ENCODE results near the gene NOX4. TPM values are rescaled to one million over a fixed set of nuclear protein-coding genes. Genes with fewer than 3 reads are reported as not detected.

Gene NOX4
- polyA plus RNA-seq (2013, experiment 1 of 2): 1.5 TPM
- 2.0 TPM for polyA plus RNA-seq (2013, experiment 2 of 2)

DNA sequence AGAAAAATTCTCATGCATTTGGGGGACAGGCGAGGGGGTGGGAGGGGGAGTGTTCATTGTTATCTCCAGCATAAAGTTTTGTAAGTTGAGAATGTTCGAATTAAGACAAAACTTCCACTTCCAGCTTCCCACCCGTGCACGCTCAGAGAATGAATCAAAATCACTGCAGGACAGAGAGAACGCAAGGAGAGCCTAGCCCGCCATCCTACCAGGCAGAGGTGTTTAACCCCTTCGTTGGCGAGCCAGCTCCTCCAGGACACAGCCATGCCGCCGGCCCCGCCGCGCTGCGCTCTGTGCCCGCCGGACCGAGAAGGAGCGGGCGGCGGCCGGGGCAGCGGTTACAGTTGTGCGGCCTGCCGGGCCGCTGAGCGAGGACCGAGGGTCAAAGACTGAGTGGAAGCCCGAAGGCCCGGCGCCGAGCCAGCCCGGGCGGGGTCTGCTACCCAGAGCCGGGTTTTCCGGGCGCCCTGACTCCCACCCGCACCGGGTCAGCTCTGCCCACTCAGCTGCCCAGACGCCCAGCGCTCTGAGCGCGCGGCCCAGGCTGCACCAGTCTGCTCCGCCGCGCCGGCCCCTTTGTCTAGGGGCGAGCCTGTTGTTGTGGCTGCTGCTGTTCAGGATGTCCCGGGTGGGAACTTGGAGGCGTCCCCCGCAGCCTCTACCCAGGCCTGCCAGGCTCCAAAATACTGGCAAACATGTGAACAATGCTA, at the start of gene NOX4:
TSS of gene NOX4 (minus strand) at position 395 of the 710 bp plus-strand sequence. CDS start at position 266, 129 bp downstream.
- H3K14ac ChIP-seq (ENCODE audit: low read length): peak within 1 kb of the TSS; percentile 63
- peak within 1 kb of the TSS; percentile 93 for H2AFZ ChIP-seq (ENCODE audit: low read length)
- peak within 1 kb of the TSS; percentile 96 for H3K18ac ChIP-seq (ENCODE audit: low read length)
- peak within 1 kb of the TSS; percentile 65 to 77 for H3K4me3 ChIP-seq (ENCODE audit: low read length in 2 of 2)
- peak within 1 kb of the TSS; percentile 83 for H2BK5ac ChIP-seq (ENCODE audit: low read length)
- H4K91ac ChIP-seq (ENCODE audit: low read depth, low read length, poor library complexity): no peak within 1 kb of the TSS
- peak within 1 kb of the TSS; percentile 47 for H2BK15ac ChIP-seq (ENCODE audit: low read length)
- H3K27ac ChIP-seq (replicated peaks; ENCODE audit: low read length): peak within 1 kb of the TSS; percentile 75
- no peak within 1 kb of the TSS for H4K8ac ChIP-seq (ENCODE audit: low read depth, low read length)
- H2AK5ac ChIP-seq (ENCODE audit: low read depth, low read length): no peak within 1 kb of the TSS
- H2BK12ac ChIP-seq (ENCODE audit: low read length): no peak within 1 kb of the TSS
- peak within 1 kb of the TSS; percentile 71 for H3K4me2 ChIP-seq (ENCODE audit: insufficient read depth, low read length, poor library complexity, severe bottlenecking)
- peaks cover 6% of the 10 kb centered on the region in 2 donors for H3K4me1 ChIP-seq (ENCODE audit: control insufficient read depth in 2 of 2, insufficient read depth in 1 of 2, low read depth in 1 of 2, low read length in 2 of 2)
- no peaks in the 10 kb centered on the region for H3K9me3 ChIP-seq (replicated peaks in 1 of 2; ENCODE audit: control insufficient read depth in 2 of 2, insufficient read depth in 1 of 2, low read depth in 1 of 2, low read length in 2 of 2)
- H2BK120ac ChIP-seq (ENCODE audit: low read depth, low read length): no peak within 1 kb of the TSS
- WGBS, 2 donors (ENCODE audit: extremely low coverage in 2 of 2, insufficient read length in 2 of 2, insufficient replicate concordance in 1 of 2): no CpG with 5 or more reads among the region's 51 CpGs
- no peak within 1 kb of the TSS for H3K23ac ChIP-seq (ENCODE audit: low read depth, low read length, poor library complexity)
- no peaks in the 10 kb centered on the region for H3K27me3 ChIP-seq (ENCODE audit: control insufficient read depth in 3 of 3, insufficient read depth in 3 of 3, low read depth in 1 of 3, low read length in 3 of 3)
- no peaks in the 10 kb centered on the region for H3K79me1 ChIP-seq (ENCODE audit: low read depth, low read length)
- peak within 1 kb of the TSS; percentile 21 for H3K9ac ChIP-seq (ENCODE audit: low read depth, low read length, poor library complexity)
- H3K4ac ChIP-seq (ENCODE audit: low read length): no peak within 1 kb of the TSS
- peaks cover 0 to 2% of the 10 kb centered on the region in 2 donors for H3K36me3 ChIP-seq (replicated peaks in 1 of 2; ENCODE audit: control insufficient read depth in 2 of 2, insufficient read depth in 2 of 2, low read length in 2 of 2)
- peak; percentile 65 for DNase-seq (ENCODE audit: low spot score)

- H3K4me3 ChIP-seq (ENCODE audit: low read length in 2 of 2): no peak overlapping the region
- H3K79me1 ChIP-seq (ENCODE audit: low read depth, low read length): no peaks in the 10 kb centered on the region
- no peak overlapping the region for H4K8ac ChIP-seq (ENCODE audit: low read depth, low read length)
- no peak overlapping the region for H3K27ac ChIP-seq (replicated peaks; ENCODE audit: low read length)
- no peak overlapping the region for H3K18ac ChIP-seq (ENCODE audit: low read length)
- no peaks in the 10 kb centered on the region for H3K4me1 ChIP-seq (ENCODE audit: control insufficient read depth in 2 of 2, insufficient read depth in 1 of 2, low read depth in 1 of 2, low read length in 2 of 2)
- H3K36me3 ChIP-seq (replicated peaks in 1 of 2; ENCODE audit: control insufficient read depth in 2 of 2, insufficient read depth in 2 of 2, low read length in 2 of 2): no peaks in the 10 kb centered on the region
- no peak overlapping the region for H2BK12ac ChIP-seq (ENCODE audit: low read length)
- no peak overlapping the region for H3K23ac ChIP-seq (ENCODE audit: low read depth, low read length, poor library complexity)
- no peak overlapping the region for H3K14ac ChIP-seq (ENCODE audit: low read length)
- no peak overlapping the region for H3K4me2 ChIP-seq (ENCODE audit: insufficient read depth, low read length, poor library complexity, severe bottlenecking)
- H2BK5ac ChIP-seq (ENCODE audit: low read length): no peak overlapping the region
- no peak overlapping the region for H3K4ac ChIP-seq (ENCODE audit: low read length)
- H2BK15ac ChIP-seq (ENCODE audit: low read length): no peak overlapping the region
- no peak for DNase-seq (ENCODE audit: low spot score)
- no peak overlapping the region for H3K9ac ChIP-seq (ENCODE audit: low read depth, low read length, poor library complexity)
- no peak overlapping the region for H2AFZ ChIP-seq (ENCODE audit: low read length)
- H4K91ac ChIP-seq (ENCODE audit: low read depth, low read length, poor library complexity): no peak overlapping the region
- H2BK120ac ChIP-seq (ENCODE audit: low read depth, low read length): no peak overlapping the region
- H2AK5ac ChIP-seq (ENCODE audit: low read depth, low read length): no peak overlapping the region
- no peaks in the 10 kb centered on the region for H3K9me3 ChIP-seq (replicated peaks in 1 of 2; ENCODE audit: control insufficient read depth in 2 of 2, insufficient read depth in 1 of 2, low read depth in 1 of 2, low read length in 2 of 2)
- WGBS, 2 donors (ENCODE audit: extremely low coverage in 2 of 2, insufficient read length in 2 of 2, insufficient replicate concordance in 1 of 2): no CpG with 5 or more reads among the region's 1 CpG
- H3K27me3 ChIP-seq (ENCODE audit: control insufficient read depth in 3 of 3, insufficient read depth in 3 of 3, low read depth in 1 of 3, low read length in 3 of 3): no peaks in the 10 kb centered on the region
Observed at GRCh38 chr11:89540826-89541225, 49.7 kb upstream of the NOX4 start.

- no peak for DNase-seq (ENCODE audit: low spot score)
- Histone ChIP-seq H3K4me3 (ENCODE audit: low read length in 2 of 2) (no peak overlapping the region), H2AFZ (ENCODE audit: low read length) (no peak overlapping the region), H3K79me1 (ENCODE audit: low read depth, low read length) (no peaks in the 10 kb centered on the region), H4K91ac (ENCODE audit: low read depth, low read length, poor library complexity) (no peak overlapping the region), H3K9ac (ENCODE audit: low read depth, low read length, poor library complexity) (no peak overlapping the region), H3K36me3 (replicated peaks in 1 of 2; ENCODE audit: control insufficient read depth in 2 of 2, insufficient read depth in 2 of 2, low read length in 2 of 2) (no peaks in the 10 kb centered on the region), H2BK15ac (ENCODE audit: low read length) (no peak overlapping the region), H3K4me1 (ENCODE audit: control insufficient read depth in 2 of 2, insufficient read depth in 1 of 2, low read depth in 1 of 2, low read length in 2 of 2) (no peaks in the 10 kb centered on the region), H3K18ac (ENCODE audit: low read length) (no peak overlapping the region), H2BK120ac (ENCODE audit: low read depth, low read length) (no peak overlapping the region), H3K4me2 (ENCODE audit: insufficient read depth, low read length, poor library complexity, severe bottlenecking) (no peak overlapping the region), H2BK12ac (ENCODE audit: low read length) (no peak overlapping the region), H3K14ac (ENCODE audit: low read length) (no peak overlapping the region), H3K4ac (ENCODE audit: low read length) (no peak overlapping the region), H3K27me3 (ENCODE audit: control insufficient read depth in 3 of 3, insufficient read depth in 3 of 3, low read depth in 1 of 3, low read length in 3 of 3) (no peaks in the 10 kb centered on the region), H4K8ac (ENCODE audit: low read depth, low read length) (no peak overlapping the region), H2AK5ac (ENCODE audit: low read depth, low read length) (no peak overlapping the region), H2BK5ac (ENCODE audit: low read length) (no peak overlapping the region), H3K27ac (replicated peaks; ENCODE audit: low read length) (no peak overlapping the region), H3K9me3 (replicated peaks in 1 of 2; ENCODE audit: control insufficient read depth in 2 of 2, insufficient read depth in 1 of 2, low read depth in 1 of 2, low read length in 2 of 2) (no peaks in the 10 kb centered on the region), H3K23ac (ENCODE audit: low read depth, low read length, poor library complexity) (no peak overlapping the region)
- WGBS, 2 donors (ENCODE audit: extremely low coverage in 2 of 2, insufficient read length in 2 of 2, insufficient replicate concordance in 1 of 2): no CpG with 5 or more reads among the region's 1 CpG
Observed at GRCh38 chr11:89537936-89538335, 46.8 kb upstream of the NOX4 start.

- no peak overlapping the region for H2BK120ac ChIP-seq (ENCODE audit: low read depth, low read length)
- no peak overlapping the region for H3K27ac ChIP-seq (replicated peaks; ENCODE audit: low read length)
- no peak overlapping the region for H3K9ac ChIP-seq (ENCODE audit: low read depth, low read length, poor library complexity)
- H2BK5ac ChIP-seq (ENCODE audit: low read length): no peak overlapping the region
- no peak overlapping the region for H3K23ac ChIP-seq (ENCODE audit: low read depth, low read length, poor library complexity)
- H3K9me3 ChIP-seq (replicated peaks in 1 of 2; ENCODE audit: control insufficient read depth in 2 of 2, insufficient read depth in 1 of 2, low read depth in 1 of 2, low read length in 2 of 2): no peaks in the 10 kb centered on the region
- H3K4ac ChIP-seq (ENCODE audit: low read length): no peak overlapping the region
- no peak overlapping the region for H3K18ac ChIP-seq (ENCODE audit: low read length)
- no peak overlapping the region for H2AK5ac ChIP-seq (ENCODE audit: low read depth, low read length)
- no peak overlapping the region for H3K4me2 ChIP-seq (ENCODE audit: insufficient read depth, low read length, poor library complexity, severe bottlenecking)
- H4K8ac ChIP-seq (ENCODE audit: low read depth, low read length): no peak overlapping the region
- H3K4me3 ChIP-seq (ENCODE audit: low read length in 2 of 2): no peak overlapping the region
- no peak overlapping the region for H2BK12ac ChIP-seq (ENCODE audit: low read length)
- H2AFZ ChIP-seq (ENCODE audit: low read length): no peak overlapping the region
- no peak overlapping the region for H3K14ac ChIP-seq (ENCODE audit: low read length)
- no peaks in the 10 kb centered on the region for H3K4me1 ChIP-seq (ENCODE audit: control insufficient read depth in 2 of 2, insufficient read depth in 1 of 2, low read depth in 1 of 2, low read length in 2 of 2)
- no peak overlapping the region for H2BK15ac ChIP-seq (ENCODE audit: low read length)
- no peaks in the 10 kb centered on the region for H3K79me1 ChIP-seq (ENCODE audit: low read depth, low read length)
- H4K91ac ChIP-seq (ENCODE audit: low read depth, low read length, poor library complexity): no peak overlapping the region
- DNase-seq (ENCODE audit: low spot score): no peak
- H3K36me3 ChIP-seq (replicated peaks in 1 of 2; ENCODE audit: control insufficient read depth in 2 of 2, insufficient read depth in 2 of 2, low read length in 2 of 2): no peaks in the 10 kb centered on the region
- H3K27me3 ChIP-seq (ENCODE audit: control insufficient read depth in 3 of 3, insufficient read depth in 3 of 3, low read depth in 1 of 3, low read length in 3 of 3): no peaks in the 10 kb centered on the region
- no CpG with 5 or more reads among the region's 1 CpG for WGBS, 2 donors (ENCODE audit: extremely low coverage in 2 of 2, insufficient read length in 2 of 2, insufficient replicate concordance in 1 of 2)
Observed at GRCh38 chr11:89536926-89537325, 45.8 kb upstream of the NOX4 start.
